Thyroid gland (tissue), 4 donors: ENCODE data around the gene FECH. TPM values are rescaled to one million over a fixed set of nuclear protein-coding genes. Genes with fewer than 3 reads are reported as not detected.

Experiments used
- DNase-seq, 2 donors: peaks; one replicate each; pipeline ENCODE4 v3.0.0-alpha.2; 2019
- H3K27ac ChIP-seq, 3 donors: fragments of 200-600 bp; sonication (generic); 1 replicate in 2 of 3; 2 replicates in 1 of 3; pipeline ENCODE4 v1.5.1; 2016 to 2019; ENCODE audit warnings: mild to moderate bottlenecking in 1 of 3, moderate library complexity in 1 of 3
- H3K27me3 ChIP-seq: fragments of 200-600 bp; sonication (generic); one replicate; pipeline ENCODE4 v1.5.1; 2019
- H3K36me3 ChIP-seq, 2 donors: fragments of 200-600 bp; sonication (generic); one replicate each; pipeline ENCODE4 v1.5.1; 2016 to 2019
- H3K4me1 ChIP-seq, 2 donors: fragments of 200-600 bp; sonication (generic); one replicate each; pipeline ENCODE4 v1.5.1; 2017 to 2019
- H3K4me3 ChIP-seq, 3 donors: fragments of 200-600 bp; sonication (generic); replicated peaks in 1 of 3; 1 replicate in 2 of 3; 2 replicates in 1 of 3; pipeline ENCODE4 v1.5.1; 2016; ENCODE audit warnings: mild to moderate bottlenecking in 1 of 3
- H3K9me3 ChIP-seq: fragments of 200-600 bp; sonication (generic); one replicate; pipeline ENCODE4 v1.5.1; 2017
- CTCF ChIP-seq, 6 experiments: fragments of 200-600 bp in 3 of 6; fragments of 450-650 bp in 3 of 6; sonication (generic) in 3 of 6; IDR thresholded peaks; one replicate each; pipeline ENCODE4 v1.5.1; 2016 to 2019; ENCODE audit warnings: antibody characterized with exemption in 6 of 6, mild to moderate bottlenecking in 2 of 6, inconsistent platforms in 1 of 6, moderate library complexity in 1 of 6
- POLR2A ChIP-seq, 2 donors: fragments of 450-650 bp; IDR thresholded peaks; one replicate each; pipeline ENCODE4 v1.6.1; 2017; ENCODE audit warnings: antibody characterized with exemption in 2 of 2, mild to moderate bottlenecking in 2 of 2, moderate library complexity in 1 of 2
- WGBS, 2 donors: methylation state at CpG; one replicate each; pipeline ENCODE4 v1.1.5; 2017; 5-methylcytosine and 5-hydroxymethylcytosine counted together
- intact Hi-C: fragments of 100-400 bp; cut with DNase I; formaldehyde crosslinking; loops from one replicate; pipeline ENCODE4 v1.15.1; 2023
- total RNA-seq, 4 donors: library from RNA; depleted of rRNA; stranded (reverse); fragments of >200 nt; gene quantifications; one replicate each; pipeline ENCODE4 v1.2.3, GENCODE V29; 2016

The FECH gene
- total RNA-seq, 4 donors from 2014 or later, result 65.7 to 168 (median 135) TPM

GRCh38 chr18:57543560-57543959 is 42.9 kb downstream of the FECH start:
- no peaks in the 10 kb centered on the region for H3K9me3 ChIP-seq
- WGBS, 2 donors, result 68 to 75% methylated on average over 6 to 8 of the region's 8 CpGs
- H3K4me3 ChIP-seq, result no peak overlapping the region
- no peak overlapping the region for H3K27ac ChIP-seq
- DNase-seq, result no peak
- no peaks in the 10 kb centered on the region for H3K4me1 ChIP-seq
- TF ChIP-seq CTCF (IDR thresholded peaks at IDR 0.05) (no peak), POLR2A (IDR thresholded peaks at IDR 0.05) (no peak)
- no peaks in the 10 kb centered on the region for H3K36me3 ChIP-seq
- H3K27me3 ChIP-seq, result no peaks in the 10 kb centered on the region
- intact Hi-C loops, result no loop called here

DNA sequence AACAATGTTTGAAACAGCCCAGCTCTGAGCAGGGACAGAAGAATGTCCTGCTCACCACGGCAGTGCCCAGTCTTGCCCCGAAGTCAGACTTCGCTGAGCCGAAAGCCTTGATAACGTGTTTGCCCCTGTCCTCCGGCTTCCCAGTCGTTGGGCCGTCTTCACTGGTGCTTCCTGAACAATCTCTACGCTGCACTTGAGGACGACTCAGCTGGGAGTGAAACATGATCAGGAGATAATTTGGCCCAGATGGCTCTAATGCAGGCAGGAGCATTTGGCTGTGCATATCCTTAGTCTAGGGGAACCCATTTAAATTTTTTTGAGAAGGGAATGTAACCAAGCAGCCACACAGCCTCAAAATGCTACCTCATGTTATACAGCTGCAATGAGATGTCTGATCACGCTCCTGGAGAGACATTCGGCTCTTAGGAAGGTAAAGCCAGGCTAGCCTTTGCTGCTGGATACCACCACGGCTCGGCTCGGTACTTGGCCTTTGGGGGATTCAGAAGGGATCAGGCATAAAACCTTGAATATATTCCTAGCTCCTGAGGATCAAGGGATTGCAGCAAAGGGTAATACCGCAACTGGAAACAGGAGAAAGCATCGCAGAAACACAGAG is 43.6 kb downstream of the FECH start:
- H3K9me3 ChIP-seq, result no peaks in the 10 kb centered on the region
- H3K36me3 ChIP-seq, result no peaks in the 10 kb centered on the region
- no peak overlapping the region for H3K4me3 ChIP-seq
- H3K27ac ChIP-seq, result no peak overlapping the region
- TF ChIP-seq POLR2A (IDR thresholded peaks at IDR 0.05) (no peak), CTCF (IDR thresholded peaks at IDR 0.05) (no peak)
- 66 to 69% methylated on average over 17 of the region's 17 CpGs for WGBS, 2 donors
- no peaks in the 10 kb centered on the region for H3K27me3 ChIP-seq
- no peak for DNase-seq
- intact Hi-C loops, result no loop called here
- no peaks in the 10 kb centered on the region for H3K4me1 ChIP-seq

DNA sequence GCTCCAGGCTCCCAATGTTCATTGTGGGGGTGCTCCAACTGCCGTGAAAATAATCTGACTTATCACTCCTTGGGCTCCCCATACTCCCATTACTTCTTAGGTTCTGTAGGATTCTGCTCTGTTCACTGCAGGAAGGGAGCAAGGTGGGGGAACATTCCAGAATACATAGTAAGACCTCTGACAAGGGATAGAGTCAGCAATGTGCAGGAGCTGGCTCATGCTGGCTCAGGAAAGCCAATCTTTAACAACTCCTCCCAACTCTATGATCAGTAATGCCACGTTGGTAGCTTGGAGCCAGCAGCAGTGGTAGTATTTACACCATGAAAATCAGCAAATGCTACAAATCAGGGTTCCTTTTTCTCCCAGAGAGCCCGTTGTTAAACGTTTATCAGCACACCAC is 44.4 kb downstream of the FECH start:
- 41 to 45% methylated on average over 4 of the region's 4 CpGs for WGBS, 2 donors
- intact Hi-C loops, result no loop called here

GRCh38 chr18:57539702-57540101 is 46.8 kb downstream of the FECH start:
- H3K36me3 ChIP-seq, result no peaks in the 10 kb centered on the region
- no peaks in the 10 kb centered on the region for H3K9me3 ChIP-seq
- no peak overlapping the region for H3K27ac ChIP-seq
- intact Hi-C loops, result no loop called here
- TF ChIP-seq CTCF (IDR thresholded peaks at IDR 0.05) (no peak), POLR2A (IDR thresholded peaks at IDR 0.05) (no peak)
- H3K27me3 ChIP-seq, result no peaks in the 10 kb centered on the region
- DNase-seq, result no peak
- no peaks in the 10 kb centered on the region for H3K4me1 ChIP-seq
- 79 to 87% methylated on average over 4 of the region's 4 CpGs for WGBS, 2 donors
- H3K4me3 ChIP-seq, result no peak overlapping the region

More for the DNA sequence above, 44.4 kb downstream of the FECH start:
- Histone ChIP-seq H3K36me3 (no peaks in the 10 kb centered on the region), H3K9me3 (no peaks in the 10 kb centered on the region), H3K27ac (no peak overlapping the region), H3K27me3 (no peaks in the 10 kb centered on the region), H3K4me1 (no peaks in the 10 kb centered on the region), H3K4me3 (no peak overlapping the region)
- TF ChIP-seq CTCF (IDR thresholded peaks at IDR 0.05) (no peak), POLR2A (IDR thresholded peaks at IDR 0.05) (no peak)
- no peak for DNase-seq

DNA sequence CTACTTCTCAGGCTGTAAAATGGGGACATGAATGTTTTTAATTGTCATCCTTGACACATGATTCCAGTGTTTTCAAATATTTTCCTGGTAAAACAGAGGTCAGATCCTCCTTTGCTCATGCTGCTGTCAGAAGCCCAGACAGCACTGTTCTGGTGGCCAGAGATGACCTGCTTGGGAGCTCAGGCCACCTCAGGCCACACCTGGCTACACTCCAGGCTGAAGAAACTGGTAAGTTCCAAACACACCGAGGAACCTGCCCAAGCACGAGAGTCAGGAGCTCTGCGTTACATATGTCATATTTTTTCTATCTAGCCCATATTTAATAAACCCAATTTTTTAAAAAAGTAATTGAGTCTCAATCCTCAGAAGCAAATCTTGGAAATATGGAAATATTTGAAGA is 47.9 kb downstream of the FECH start:
- WGBS, 2 donors, result 88 to 95% methylated on average over 3 of the region's 3 CpGs
- no peak overlapping the region for H3K4me3 ChIP-seq
- H3K27me3 ChIP-seq, result no peaks in the 10 kb centered on the region
- intact Hi-C loops, result no loop called here
- H3K36me3 ChIP-seq, result no peaks in the 10 kb centered on the region
- H3K4me1 ChIP-seq, result no peaks in the 10 kb centered on the region
- no peak overlapping the region for H3K27ac ChIP-seq
- DNase-seq, result no peak
- no peaks in the 10 kb centered on the region for H3K9me3 ChIP-seq
- TF ChIP-seq POLR2A (IDR thresholded peaks at IDR 0.05) (no peak), CTCF (IDR thresholded peaks at IDR 0.05) (no peak)
